ENCODE measurements around the gene NCKAP5. TPM values are rescaled to one million over a fixed set of nuclear protein-coding genes. Genes with fewer than 3 reads are reported as not detected.
A peak's percentile ranks its signal among the peaks of the same experiment; 100 is the strongest.

The NCKAP5 gene
- polyA plus RNA-seq, 3 donors = not detected

DNA sequence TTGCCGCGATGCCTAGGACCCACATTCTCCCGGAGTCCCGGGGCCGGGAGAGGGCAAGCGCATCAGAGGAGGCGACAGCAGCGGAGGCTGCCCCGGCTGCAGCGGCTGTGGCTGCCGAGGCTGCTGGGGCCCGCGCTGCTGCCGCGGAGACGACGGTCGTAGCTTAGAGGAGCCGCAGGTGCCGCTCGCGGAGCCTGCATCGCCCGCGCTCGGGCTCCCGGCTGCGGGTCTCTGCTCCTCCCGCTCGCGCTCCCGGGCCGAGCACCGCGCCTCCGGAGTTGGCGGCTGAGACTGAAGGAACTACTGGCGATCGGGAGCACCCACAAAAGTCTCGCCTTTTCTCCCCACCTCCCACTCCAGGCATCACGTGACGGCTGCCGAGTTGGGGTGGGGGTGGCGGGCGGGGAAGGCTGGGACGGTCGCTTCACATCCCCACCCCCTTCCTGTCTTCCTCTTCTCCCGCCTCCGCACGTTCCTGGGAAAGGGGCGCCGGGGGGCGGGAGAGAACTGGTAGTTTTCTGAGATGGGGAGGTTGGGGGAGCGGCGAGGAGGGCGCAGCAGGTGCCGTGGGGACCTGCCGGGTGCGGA is 898.3 kb downstream of the NCKAP5 start, which contains the start of gene LYPD1:
Gene LYPD1, minus strand, starts transcription at position 298 of the 588 bp plus-strand sequence. Its CDS starts 273 bp downstream, at position 25.
- Histone ChIP-seq H4K20me1 (ENCODE audit: insufficient read depth, low read length) (no peaks in the 10 kb centered on the region), H3K79me2 (ENCODE audit: insufficient read depth, low read length) (no peaks in the 10 kb centered on the region), H3K27me3 (ENCODE audit: control insufficient read depth in 2 of 2, insufficient read depth in 2 of 2, low read length in 2 of 2) (peaks cover 70 to 85% of the 10 kb centered on the region in 2 donors), H3K9ac (ENCODE audit: insufficient read depth, low read length, poor library complexity, severe bottlenecking) (no peak within 1 kb of the TSS), H3K4me3 (replicated peaks in 1 of 3; ENCODE audit: low read depth in 2 of 3, low read length in 3 of 3) (no peak within 1 kb of the TSS), H2AFZ (ENCODE audit: insufficient read depth, low read depth, low read length, poor library complexity, severe bottlenecking) (no peak within 1 kb of the TSS), H3K4me2 (replicated peaks; ENCODE audit: extremely low read depth, low read length, poor library complexity, severe bottlenecking) (no peak within 1 kb of the TSS), H3K36me3 (replicated peaks in 1 of 2; ENCODE audit: control insufficient read depth in 1 of 2, insufficient read depth in 2 of 2, low read length in 2 of 2) (no peaks in the 10 kb centered on the region), H3K9me3 (replicated peaks in 1 of 2; ENCODE audit: control insufficient read depth in 1 of 2, insufficient read depth in 1 of 2, low read length in 2 of 2) (peaks cover 0 to 15% of the 10 kb centered on the region in 2 donors), H3K4me1 (ENCODE audit: control insufficient read depth in 1 of 2, insufficient read depth in 2 of 2, low read length in 2 of 2) (no peaks in the 10 kb centered on the region), H3K27ac (ENCODE audit: low read depth in 1 of 2, low read length in 2 of 2) (no peak within 1 kb of the TSS)
- Mint-ChIP-seq H3K36me3 (peaks cover 0 to 5% of the 10 kb centered on the region in 2 donors), H3K27ac (no peak within 1 kb of the TSS), H3K4me1 (no peaks in the 10 kb centered on the region), H3K4me3 (peak within 1 kb of the TSS in 1 of 2 donors; percentile 73), H3K9me3 (peaks cover 0 to 12% (median 5%) of the 10 kb centered on the region in 7 donors), H3K27me3 (ENCODE audit: low read depth in 3 of 3) (peaks cover 58 to 68% (median 63%) of the 10 kb centered on the region in 3 donors)
- TF ChIP-seq, protein P1, sequence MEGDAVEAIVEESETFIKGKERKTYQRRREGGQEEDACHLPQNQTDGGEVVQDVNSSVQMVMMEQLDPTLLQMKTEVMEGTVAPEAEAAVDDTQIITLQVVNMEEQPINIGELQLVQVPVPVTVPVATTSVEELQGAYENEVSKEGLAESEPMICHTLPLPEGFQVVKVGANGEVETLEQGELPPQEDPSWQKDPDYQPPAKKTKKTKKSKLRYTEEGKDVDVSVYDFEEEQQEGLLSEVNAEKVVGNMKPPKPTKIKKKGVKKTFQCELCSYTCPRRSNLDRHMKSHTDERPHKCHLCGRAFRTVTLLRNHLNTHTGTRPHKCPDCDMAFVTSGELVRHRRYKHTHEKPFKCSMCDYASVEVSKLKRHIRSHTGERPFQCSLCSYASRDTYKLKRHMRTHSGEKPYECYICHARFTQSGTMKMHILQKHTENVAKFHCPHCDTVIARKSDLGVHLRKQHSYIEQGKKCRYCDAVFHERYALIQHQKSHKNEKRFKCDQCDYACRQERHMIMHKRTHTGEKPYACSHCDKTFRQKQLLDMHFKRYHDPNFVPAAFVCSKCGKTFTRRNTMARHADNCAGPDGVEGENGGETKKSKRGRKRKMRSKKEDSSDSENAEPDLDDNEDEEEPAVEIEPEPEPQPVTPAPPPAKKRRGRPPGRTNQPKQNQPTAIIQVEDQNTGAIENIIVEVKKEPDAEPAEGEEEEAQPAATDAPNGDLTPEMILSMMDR (IDR thresholded peaks at IDR 0.05) = no peak
- intact Hi-C loops (cut with micrococcal nuclease) = no loop called here
- WGBS (ENCODE audit: insufficient coverage) = 2% methylated on average over 33 of the region's 59 CpGs
- DNase-seq = no peak

DNA sequence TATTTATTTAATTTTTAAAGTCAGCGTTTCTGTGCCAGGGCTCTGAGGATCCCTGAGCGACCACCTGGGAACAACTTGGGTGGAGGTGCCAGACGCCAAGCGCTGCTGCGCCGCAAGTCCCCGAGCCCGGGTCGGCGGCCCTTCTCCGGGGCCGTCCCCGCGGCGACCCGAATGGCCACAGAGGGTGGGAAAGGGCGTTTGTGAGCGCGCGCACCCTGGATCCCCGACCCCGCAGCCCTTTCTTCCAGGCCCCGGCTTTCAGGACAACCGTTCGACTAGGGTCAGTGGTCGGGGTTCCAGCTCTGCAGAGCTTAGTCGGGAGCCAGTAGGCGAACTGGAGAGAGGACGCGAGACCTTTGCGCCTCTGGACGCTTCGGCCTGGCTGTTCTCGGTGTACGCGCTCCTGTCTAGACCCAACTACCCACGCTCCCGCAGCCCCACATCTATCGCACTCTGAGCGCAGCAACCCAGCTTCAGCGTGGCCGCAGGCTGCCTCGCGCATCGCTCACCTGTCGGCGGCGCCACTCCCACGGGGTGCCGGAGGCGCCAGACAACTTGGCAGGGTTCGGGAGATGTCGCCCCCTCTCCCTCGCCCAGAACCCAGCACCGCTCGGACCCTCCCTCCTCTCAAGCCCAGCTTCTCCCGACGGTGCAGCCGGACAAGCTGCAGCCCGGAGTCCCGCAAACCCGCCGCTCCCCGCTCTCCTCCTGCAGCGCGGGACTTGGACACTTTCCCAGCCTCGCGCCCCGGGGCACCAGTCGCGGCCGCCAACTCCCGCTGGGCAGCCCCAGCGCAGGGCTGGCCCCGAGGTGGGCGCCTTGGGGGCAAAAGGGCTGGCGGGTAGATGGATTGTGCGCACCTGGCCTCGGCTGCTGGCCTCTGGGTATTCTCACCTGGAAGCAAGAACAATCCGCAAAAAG is 899.0 kb downstream of the NCKAP5 start:
- Histone ChIP-seq H3K4me2 (replicated peaks; ENCODE audit: extremely low read depth, low read length, poor library complexity, severe bottlenecking) (no peak overlapping the region), H2AFZ (ENCODE audit: insufficient read depth, low read depth, low read length, poor library complexity, severe bottlenecking) (no peak overlapping the region), H3K9me3 (replicated peaks in 1 of 2; ENCODE audit: control insufficient read depth in 1 of 2, insufficient read depth in 1 of 2, low read length in 2 of 2) (peaks cover 0 to 15% of the 10 kb centered on the region in 2 donors), H3K36me3 (replicated peaks in 1 of 2; ENCODE audit: control insufficient read depth in 1 of 2, insufficient read depth in 2 of 2, low read length in 2 of 2) (no peaks in the 10 kb centered on the region), H3K4me1 (ENCODE audit: control insufficient read depth in 1 of 2, insufficient read depth in 2 of 2, low read length in 2 of 2) (no peaks in the 10 kb centered on the region), H3K27ac (ENCODE audit: low read depth in 1 of 2, low read length in 2 of 2) (no peak overlapping the region), H3K9ac (ENCODE audit: insufficient read depth, low read length, poor library complexity, severe bottlenecking) (no peak overlapping the region), H3K4me3 (replicated peaks in 1 of 3; ENCODE audit: low read depth in 2 of 3, low read length in 3 of 3) (no peak overlapping the region), H4K20me1 (ENCODE audit: insufficient read depth, low read length) (no peaks in the 10 kb centered on the region), H3K79me2 (ENCODE audit: insufficient read depth, low read length) (no peaks in the 10 kb centered on the region), H3K27me3 (ENCODE audit: control insufficient read depth in 2 of 2, insufficient read depth in 2 of 2, low read length in 2 of 2) (peaks cover 66 to 87% of the 10 kb centered on the region in 2 donors)
- Mint-ChIP-seq H3K4me1 (no peaks in the 10 kb centered on the region), H3K4me3 (peak overlapping the region in 1 of 2 donors; percentile 60), H3K36me3 (peaks cover 0 to 5% of the 10 kb centered on the region in 2 donors), H3K9me3 (peaks cover 0 to 12% (median 5%) of the 10 kb centered on the region in 7 donors), H3K27ac (no peak overlapping the region), H3K27me3 (ENCODE audit: low read depth in 3 of 3) (peaks cover 58 to 71% (median 63%) of the 10 kb centered on the region in 3 donors)
- intact Hi-C loops (cut with micrococcal nuclease) = no loop called here
- WGBS (ENCODE audit: insufficient coverage) = 1% methylated on average over 78 of the region's 80 CpGs
- TF ChIP-seq, protein P1 (IDR thresholded peaks at IDR 0.05) = no peak
- no peak for DNase-seq
